Cardiac septum (tissue), 1 donor: ENCODE measurements around the gene ZC3HAV1L. TPM values are rescaled to one million over a fixed set of nuclear protein-coding genes. Genes with fewer than 3 reads are reported as not detected.
A peak's percentile ranks its signal among the peaks of the same experiment; 100 is the strongest.
"Not testable (repeated sequence)": the region's sequence is repeated elsewhere in the genome, so short reads cannot be mapped to it uniquely, and the experiment has no call there.

Experiments
- DNase-seq: peaks from one replicate; pipeline ENCODE4 v3.0.0-alpha.2; 2020; ENCODE audit warnings: low spot score
- intact Hi-C: fragments of 100-400 bp; cut with DNase I; formaldehyde crosslinking; loops from one replicate; pipeline ENCODE4 v1.14.0; 2022
- long read RNA-seq: library from polyadenylated mRNA; unstranded; transcript quantifications from one replicate; pipeline ENCODE4 v2.0.0, GENCODE V29; 2021
- total RNA-seq: library from RNA; stranded (reverse); fragmentation: NEBNext Ultra II Directional; extraction: Animal tissue kit (Norgen Biotek cat#: 25700); gene quantifications from one replicate; pipeline ENCODE4 v1.2.1, GENCODE V29; 2021
- donor health status: DM: no; HTN: no; CAD: no.

Gene ZC3HAV1L
- total RNA-seq, result 3.2 TPM
- long read RNA-seq, result 0 reads

- peak; percentile 79 for DNase-seq
- intact Hi-C loops, result no loop called here
These were observed at the start of gene ZC3HAV1L for GRCh38 chr7:139035586-139036353. Gene ZC3HAV1L, minus strand, starts transcription at chr7:139036042. Its CDS starts 25 bp downstream, at chr7:139036017.

DNA sequence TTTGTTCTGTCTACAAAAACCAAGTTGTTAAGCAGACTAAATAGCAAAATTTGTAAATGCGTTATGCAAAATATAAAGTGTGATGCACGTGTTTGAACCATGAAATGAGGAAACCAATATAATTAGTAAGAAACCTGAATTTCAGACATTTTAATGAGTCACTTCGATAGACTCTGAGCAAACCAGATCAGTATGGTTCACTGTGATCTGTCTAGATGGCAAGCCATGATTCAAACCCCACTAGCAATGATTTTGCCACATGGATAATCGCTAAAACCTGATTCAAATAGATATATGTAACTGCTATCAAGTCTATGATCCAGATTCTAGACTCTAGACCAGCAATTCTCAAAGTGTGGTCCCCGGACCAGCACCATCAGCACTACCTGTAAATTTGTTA is 48.9 kb upstream of the ZC3HAV1L start:
- DNase-seq, result no peak
- intact Hi-C loops, result no loop called here

DNA sequence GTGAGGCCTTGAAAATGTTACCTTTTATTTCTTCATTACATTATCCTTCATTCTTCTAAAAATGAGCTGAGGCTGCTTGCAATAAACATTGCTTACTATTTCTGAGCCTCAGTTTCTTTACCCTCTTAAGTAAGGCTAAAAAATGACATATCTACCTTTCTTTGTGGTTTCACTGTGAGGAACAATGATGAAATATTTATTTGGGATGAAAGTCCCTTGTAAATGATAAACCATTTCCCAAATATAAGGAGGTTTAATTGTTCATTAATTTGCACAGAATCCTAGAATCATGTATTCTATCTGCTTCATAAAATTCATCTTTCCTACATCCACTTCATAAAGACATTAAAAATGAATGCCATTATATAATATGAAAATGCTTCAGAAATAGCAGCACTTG is 45.7 kb upstream of the ZC3HAV1L start:
- no peak for DNase-seq
- intact Hi-C loops, result no loop called here

- no peak for DNase-seq
- intact Hi-C loops, result no loop called here
These were observed 45.1 kb upstream of the ZC3HAV1L start for GRCh38 chr7:139080905-139081304.

GRCh38 chr7:139079861-139080260 is 44.0 kb upstream of the ZC3HAV1L start:
- intact Hi-C loops, result loop anchor here (10.0 kb wide), 1 partner anchor 195 kb away; no protein-coding TSS in a partner anchor
- no peak for DNase-seq

GRCh38 chr7:139078911-139079310 is 43.1 kb upstream of the ZC3HAV1L start:
- DNase-seq, result no peak
- intact Hi-C loops, result loop anchor here (10.0 kb wide), 1 partner anchor 194 kb away; no protein-coding TSS in a partner anchor

- intact Hi-C loops, result loop anchor here (10.0 kb wide), 1 partner anchor 194 kb away; no protein-coding TSS in a partner anchor
- DNase-seq, result no peak
These were observed 42.6 kb upstream of the ZC3HAV1L start for GRCh38 chr7:139078399-139078798.

- intact Hi-C loops, result loop anchor here (10.0 kb wide), 1 partner anchor 193 kb away; no protein-coding TSS in a partner anchor
- DNase-seq, result not testable (repeated sequence)
These were observed 41.9 kb upstream of the ZC3HAV1L start for GRCh38 chr7:139077706-139078105.

DNA sequence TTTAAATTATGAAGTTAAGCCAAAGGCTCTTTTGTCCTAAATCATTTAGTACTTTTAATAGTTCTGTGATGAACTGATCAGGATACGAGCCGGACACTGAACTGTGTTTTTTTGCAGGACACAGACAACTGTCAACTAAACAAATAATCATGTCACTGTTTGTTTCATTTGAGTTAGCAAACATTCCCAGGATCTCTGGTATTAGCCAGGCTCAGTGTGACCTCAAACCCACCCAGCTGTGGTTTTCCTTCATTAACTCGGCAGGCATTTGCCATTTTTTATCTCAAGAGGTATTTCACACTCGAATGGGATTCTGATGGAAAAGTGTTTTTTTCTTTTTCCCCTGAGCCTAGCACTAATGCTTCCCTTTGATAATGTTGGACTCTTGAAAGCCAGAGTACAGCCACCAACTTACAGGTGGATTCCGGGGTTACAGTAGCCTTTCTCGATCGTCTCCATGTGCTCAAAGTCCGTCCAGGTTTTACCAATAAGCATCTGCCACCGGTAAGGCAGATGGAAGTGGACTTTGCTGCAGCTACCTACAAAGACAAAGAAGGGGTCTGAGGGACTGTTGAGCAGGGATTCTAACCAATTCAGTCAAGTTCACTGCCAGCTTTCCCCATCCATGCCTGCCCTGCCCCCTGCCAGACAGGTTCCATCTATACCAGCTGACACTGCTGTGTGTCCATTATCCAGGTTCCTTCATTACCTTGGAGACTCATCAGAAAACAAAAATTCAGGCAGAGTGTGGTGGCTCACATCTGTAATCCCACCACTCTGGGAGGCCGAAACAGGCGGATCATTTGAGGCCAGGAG is 40.2 kb upstream of the ZC3HAV1L start:
- intact Hi-C loops, result loop anchor here (2.0 to 10.0 kb wide), 2 partner anchors 59 to 191 kb away; no protein-coding TSS in a partner anchor
- no peak for DNase-seq

GRCh38 chr7:139075031-139075652 is 39.3 kb upstream of the ZC3HAV1L start:
- intact Hi-C loops, result loop anchor here (2.0 to 10.0 kb wide), 2 partner anchors 58 to 190 kb away; no protein-coding TSS in a partner anchor
- no peak for DNase-seq

DNA sequence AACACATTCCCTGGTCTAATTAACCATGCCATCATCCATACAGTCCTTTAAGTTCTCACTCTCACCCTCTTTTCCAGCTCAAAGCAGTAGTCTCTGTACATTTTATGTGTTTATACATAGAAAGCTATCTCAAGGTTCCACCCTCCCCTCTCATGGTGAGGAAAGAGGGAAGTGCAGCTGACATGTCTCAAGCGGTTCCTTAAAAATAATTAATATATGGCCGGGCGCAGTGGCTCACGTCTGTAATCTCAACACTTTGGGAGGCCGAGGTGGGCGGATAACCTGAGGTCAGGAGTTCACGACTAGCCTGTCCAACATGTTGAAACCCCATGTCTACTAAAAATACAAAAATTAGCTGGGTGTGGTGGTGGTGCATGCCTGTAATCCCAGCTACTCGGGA is 37.0 kb upstream of the ZC3HAV1L start:
- DNase-seq, result no peak
- intact Hi-C loops, result loop anchor here (10.0 kb wide), 1 partner anchor 188 kb away; no protein-coding TSS in a partner anchor

- intact Hi-C loops, result loop anchor here (10.0 kb wide), 1 partner anchor 187 kb away; no protein-coding TSS in a partner anchor
- DNase-seq, result no peak
These were observed 35.8 kb upstream of the ZC3HAV1L start for GRCh38 chr7:139071680-139072079.

GRCh38 chr7:139068544-139069399 is 32.9 kb upstream of the ZC3HAV1L start:
- intact Hi-C loops, result no loop called here
- DNase-seq, result no peak

DNA sequence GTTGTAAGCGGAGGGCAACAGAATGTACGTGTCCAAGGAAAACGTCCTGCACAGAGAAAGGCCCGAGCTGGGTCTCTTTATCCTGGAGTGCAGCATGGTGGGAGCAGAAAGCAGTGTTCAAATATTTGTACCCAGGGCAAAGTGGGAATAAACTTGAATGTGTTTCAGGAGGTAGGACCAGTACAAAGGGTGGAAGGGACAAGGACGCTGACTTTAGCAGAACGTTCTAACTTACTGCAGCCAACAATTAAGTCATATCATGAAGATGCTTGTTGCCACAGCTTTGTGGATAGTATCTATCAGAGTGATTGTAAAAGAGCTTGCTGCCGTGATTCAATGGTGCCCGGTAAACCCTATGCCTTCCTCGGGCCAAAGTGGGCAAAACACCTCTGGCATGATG is 30.5 kb upstream of the ZC3HAV1L start:
- DNase-seq, result no peak
- intact Hi-C loops, result no loop called here

DNA sequence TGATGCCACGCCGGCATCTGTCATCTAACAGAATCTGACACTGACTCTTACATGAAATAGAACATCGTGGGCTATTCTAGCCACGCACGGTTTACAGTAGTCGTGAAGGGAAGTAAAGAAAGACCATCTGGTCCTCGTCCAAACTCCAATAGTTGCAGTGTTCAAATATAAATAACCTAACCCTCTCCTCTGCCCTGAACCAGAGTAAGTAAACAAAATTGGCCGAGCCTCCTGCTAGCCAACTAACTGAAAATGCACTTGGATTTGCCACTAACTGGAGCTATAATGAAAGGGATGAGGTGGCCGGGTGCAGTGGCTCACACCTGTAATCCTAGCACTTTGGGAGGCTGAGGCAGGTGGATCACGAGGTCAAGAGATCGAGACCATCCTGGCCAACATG is 29.5 kb upstream of the ZC3HAV1L start:
- no peak for DNase-seq
- intact Hi-C loops, result no loop called here

GRCh38 chr7:139061416-139061815 is 25.6 kb upstream of the ZC3HAV1L start:
- intact Hi-C loops, result no loop called here
- no peak for DNase-seq

DNA sequence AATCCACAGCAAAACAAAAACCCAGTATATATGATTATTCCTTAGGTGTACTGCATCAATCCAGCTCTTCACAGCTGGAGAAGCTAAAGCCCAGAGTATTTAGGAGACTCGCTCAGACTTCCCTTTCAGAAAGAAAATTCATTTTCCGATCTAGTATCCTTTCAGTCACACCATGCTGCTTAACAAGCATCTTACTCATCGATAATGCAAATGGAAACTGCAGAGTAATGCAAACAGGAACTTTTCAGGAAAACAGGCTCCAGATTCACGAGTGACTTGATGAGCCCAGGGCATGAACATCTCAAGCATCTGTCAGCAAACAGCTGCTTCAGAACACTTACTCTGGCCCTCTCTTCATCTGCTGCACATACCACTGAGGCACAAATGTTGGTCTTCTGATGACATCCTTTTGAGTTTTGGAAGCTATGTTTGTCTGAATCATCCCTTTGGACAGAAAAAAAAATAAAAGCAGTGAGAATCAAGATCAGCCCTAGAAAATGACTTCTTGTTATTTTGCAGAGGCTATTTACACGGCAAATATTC is 24.9 kb upstream of the ZC3HAV1L start:
- intact Hi-C loops, result no loop called here
- DNase-seq, result no peak

GRCh38 chr7:139059905-139060304 is 24.1 kb upstream of the ZC3HAV1L start:
- no peak for DNase-seq
- intact Hi-C loops, result no loop called here

GRCh38 chr7:139058943-139059342 is 23.1 kb upstream of the ZC3HAV1L start:
- intact Hi-C loops, result no loop called here
- no peak for DNase-seq
